HG03457 (cell line): ENCODE measurements around the gene UTP3.
"Not testable (repeated sequence)": the region's sequence is repeated elsewhere in the genome, so short reads cannot be mapped to it uniquely, and the experiment has no call there.

Source experiments
- ATAC-seq: cut with Tn5 transposase; IDR thresholded peaks from one replicate; pipeline ENCODE4 v1.9.1; 2021; ENCODE audit warnings: moderate number of reproducible peaks; ENCODE audit not compliant: unreplicated experiment

The UTP3 gene

DNA sequence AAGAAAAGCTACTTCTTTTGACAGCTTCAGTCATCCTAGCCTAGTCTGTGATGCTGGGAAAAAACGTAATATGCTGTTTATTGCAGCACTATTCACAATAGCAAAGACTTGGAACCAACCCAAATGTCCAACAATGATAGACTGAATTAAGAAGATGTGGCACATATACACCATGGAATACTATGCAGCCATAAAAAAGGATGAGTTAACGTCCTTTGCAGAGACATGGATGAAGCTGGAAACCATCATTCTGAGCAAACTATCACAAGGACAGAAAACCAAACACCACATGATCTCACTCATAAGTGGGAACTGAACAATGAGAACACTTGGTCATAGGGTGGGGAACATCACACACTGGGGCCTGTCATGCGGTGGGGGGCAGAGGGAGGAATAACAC lies 6.2 kb upstream of the UTP3 start:
- not testable (repeated sequence) for ATAC-seq

DNA sequence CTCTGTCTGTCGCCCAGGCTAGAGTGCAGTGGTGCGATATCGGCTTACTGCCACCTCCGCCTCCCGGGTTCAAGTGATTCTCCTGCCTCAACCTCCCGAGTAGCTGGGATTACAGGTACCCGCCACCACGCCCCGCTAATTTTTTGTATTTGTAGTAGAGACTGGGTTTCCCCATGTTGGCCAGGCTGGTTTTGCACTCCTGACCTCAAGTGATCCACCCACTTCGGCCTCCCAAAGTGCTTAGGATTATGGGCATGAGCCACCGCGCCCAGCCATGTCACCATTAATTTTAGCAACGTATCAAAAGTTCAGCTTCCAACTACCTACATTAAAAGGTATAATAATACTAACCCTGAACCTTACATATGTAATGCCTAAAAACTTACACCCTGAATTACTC lies 940 bp upstream of the UTP3 start:
- ATAC-seq, result peak; percentile 2

DNA sequence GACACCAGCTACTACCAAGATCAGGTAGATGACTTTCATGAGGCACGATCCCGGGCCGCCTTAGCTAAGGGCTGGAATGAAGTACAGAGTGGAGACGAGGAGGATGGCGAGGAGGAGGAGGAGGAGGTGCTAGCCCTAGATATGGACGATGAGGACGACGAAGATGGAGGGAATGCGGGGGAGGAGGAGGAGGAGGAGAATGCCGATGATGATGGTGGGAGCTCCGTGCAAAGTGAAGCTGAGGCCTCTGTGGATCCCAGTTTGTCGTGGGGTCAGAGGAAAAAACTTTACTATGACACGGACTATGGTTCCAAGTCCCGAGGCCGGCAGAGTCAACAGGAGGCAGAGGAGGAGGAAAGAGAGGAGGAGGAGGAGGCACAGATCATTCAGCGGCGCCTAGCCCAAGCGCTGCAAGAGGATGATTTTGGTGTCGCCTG lies 481 bp downstream of the UTP3 start:
- ATAC-seq, result no peak

DNA sequence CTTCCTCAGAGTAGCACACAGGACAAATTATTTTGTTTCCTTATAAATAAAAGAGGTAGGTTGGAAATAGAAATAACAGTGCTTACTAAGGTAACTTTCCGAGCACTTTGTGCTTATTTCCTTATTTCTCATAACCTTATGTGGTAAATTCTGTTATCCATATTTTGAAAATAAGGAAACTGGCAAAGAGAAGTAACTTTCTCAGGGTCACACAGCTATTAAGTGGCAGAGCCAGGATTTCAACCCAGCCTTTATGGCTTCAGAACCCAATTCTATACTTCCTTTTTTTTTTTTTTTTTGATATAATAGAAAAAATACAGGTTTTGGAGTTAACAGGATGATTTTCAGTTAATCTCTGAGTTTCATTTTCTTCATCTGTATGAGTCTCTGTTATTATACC lies 3.3 kb downstream of the UTP3 start:
- no peak for ATAC-seq

DNA sequence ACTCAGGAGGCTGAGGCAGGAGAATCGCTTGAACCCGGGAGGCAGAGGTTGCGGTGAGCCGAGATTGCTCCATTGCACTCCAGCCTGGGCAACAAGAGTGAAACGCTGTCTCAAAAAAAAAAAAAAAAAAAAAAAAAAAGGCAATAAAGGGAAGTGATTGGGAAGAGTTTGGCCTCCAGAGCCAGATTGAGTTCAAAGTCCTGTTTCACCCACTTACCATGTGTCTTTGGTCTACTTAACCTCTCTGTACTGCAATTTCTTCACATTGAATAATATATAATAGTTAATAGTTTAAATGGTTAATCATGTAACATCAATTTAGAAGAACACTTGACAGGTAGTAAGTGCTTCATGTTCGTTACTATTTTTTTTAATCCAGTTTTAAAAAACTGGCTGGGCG lies 6.3 kb downstream of the UTP3 start:
- not testable (repeated sequence) for ATAC-seq

DNA sequence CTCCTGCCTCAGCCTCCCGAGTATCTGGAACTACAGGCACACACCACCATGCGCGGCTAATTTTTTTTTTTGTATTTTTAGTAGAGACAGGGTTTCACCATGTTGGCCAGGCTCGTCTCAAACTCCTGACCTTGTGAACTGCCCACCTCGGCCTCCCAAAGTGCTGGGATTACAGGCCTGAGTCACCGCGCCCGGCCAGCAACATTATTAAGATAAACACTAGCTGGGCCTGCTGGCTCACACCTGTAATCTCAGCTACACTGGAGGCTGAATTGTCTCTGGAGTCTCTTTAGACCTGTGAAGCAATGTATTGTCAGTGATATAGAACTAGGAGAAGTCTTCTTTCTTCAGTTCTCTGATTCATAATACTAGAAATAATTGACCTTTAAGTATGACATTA lies 10.1 kb downstream of the UTP3 start:
- ATAC-seq, result not testable (repeated sequence)

DNA sequence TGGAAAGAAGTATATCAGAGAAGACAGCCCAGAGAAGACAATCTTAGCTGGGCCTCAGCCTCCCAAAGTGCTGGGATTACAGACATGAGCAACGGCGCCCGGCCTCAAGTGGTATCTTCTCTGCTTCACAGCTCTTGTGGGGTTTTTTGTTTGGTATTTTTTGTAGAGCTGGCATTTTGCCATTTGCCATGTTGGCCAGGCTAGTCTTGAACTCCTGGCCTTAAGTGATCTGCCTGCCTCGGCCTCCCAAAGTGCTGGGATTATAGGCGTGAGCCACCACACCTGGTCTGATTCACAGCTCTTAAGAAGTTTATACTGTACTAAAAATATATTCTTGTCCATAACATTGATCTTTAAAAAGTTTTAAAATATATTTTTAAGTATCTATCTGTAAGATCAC lies 12.4 kb downstream of the UTP3 start:
- no peak for ATAC-seq

DNA sequence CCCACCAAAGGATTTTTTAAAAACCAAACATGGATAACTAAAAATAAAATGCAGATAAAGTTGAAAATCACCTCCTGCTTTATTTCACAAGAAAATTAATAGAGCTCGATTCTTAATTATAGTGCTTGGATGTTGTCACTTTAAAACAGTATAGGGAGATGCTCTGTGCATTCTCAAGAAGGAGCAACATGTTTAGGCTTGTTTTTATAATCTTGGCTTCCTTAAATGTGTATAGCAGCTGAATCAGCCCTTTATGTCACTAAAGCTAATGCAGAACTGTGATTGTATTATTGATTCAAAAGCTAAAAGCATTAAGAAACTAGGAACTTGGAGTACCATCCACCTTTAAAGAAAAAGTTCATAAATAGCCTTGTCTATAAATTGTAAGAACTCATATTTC lies 12.9 kb downstream of the UTP3 start:
- ATAC-seq, result no peak

DNA sequence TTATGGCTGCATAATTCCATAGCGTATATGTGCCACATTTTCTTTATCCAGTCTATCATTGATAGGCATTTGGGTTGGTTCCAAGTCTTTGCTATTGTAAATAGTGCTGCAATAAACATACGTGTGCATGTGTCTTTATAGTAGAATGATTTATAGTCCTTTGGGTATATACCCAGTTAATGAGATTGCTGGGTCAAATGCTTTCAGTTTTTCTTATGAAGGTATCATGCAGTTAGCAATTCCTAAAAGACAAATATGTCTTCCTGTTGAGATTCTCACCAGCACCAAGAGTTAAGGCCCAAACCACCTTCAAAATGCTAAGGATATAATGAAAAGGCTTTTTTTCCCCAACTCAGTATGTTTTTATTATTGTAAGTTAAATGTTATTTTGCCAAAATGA lies 14.3 kb downstream of the UTP3 start:
- not testable (repeated sequence) for ATAC-seq

DNA sequence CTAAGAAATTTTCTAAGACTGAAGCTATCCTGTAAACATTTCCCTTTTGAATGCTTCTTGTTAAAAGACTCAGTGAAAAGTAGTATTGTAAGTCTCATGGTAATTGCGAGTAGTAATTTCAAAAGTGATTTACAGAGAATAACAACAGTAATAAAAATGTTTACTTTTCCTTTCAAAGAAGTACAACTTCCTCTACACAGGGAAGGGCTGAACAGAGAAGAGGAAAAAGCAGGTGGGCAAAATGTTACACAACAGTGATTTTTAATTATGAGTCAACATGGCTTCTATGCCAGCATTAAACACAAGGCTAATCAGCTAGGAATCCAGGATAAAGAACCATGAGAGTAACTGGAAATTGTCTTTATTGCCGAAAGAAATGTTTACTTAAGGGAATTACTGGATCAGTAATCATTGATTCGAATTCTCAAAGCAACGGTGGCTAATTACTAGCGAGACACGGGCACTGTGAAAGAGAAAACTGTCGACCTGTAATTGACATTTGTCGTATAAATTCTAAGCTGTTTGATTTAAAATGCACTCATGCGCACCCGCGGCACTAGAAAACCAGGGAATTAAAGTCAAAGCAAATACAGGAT lies 15.4 kb downstream of the UTP3 start:
- no peak for ATAC-seq

DNA sequence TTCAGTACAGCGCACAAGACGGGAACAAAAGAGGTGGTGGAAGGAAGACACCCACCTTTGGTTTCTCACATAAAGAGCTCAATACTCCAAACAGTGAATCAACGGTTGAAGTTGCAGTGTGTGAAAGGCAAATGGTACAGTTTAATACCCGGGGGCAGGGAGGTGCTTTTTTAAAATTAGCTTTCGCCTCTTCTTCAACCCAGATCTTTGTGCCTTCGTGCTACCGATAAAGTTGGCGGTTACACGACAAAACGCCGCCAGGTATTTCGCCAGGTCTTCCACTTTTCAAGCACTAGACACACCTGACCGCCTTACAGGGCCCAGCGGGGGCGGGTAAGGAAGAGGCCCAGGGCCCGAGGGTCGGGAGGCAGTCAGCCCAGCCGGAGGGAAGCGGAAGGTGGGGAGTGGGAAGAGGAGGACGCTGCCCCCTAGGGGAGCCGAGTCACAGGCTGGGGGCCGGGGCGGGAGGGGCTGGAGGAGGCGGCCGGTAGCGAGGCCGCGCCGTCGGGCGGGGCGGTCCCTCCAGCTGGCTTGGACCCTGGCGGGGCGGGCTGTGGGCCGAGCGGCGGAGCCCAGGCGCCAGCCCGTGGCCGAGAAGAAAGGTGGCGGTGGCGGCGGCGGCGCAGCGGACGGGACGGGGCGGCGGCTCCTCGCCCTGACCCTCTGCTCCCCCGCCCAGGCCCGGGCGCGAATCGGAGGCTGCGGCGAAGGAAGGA lies 16.0 kb downstream of the UTP3 start:
- peak; percentile 55 for ATAC-seq

DNA sequence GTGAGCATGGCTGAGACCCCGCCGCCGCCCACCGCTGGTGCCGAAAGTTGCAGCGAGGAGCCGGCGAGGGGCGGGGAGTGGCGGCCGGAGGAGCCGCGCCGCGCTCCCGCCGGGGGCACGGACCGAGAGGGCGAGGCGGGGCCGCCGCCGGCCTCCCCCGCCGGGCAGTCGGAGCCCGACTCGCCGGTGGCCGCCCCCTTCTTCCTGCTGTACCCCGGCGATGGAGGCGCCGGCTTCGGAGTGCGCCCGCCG lies 16.5 kb downstream of the UTP3 start:
- peak; percentile 30 for ATAC-seq

DNA sequence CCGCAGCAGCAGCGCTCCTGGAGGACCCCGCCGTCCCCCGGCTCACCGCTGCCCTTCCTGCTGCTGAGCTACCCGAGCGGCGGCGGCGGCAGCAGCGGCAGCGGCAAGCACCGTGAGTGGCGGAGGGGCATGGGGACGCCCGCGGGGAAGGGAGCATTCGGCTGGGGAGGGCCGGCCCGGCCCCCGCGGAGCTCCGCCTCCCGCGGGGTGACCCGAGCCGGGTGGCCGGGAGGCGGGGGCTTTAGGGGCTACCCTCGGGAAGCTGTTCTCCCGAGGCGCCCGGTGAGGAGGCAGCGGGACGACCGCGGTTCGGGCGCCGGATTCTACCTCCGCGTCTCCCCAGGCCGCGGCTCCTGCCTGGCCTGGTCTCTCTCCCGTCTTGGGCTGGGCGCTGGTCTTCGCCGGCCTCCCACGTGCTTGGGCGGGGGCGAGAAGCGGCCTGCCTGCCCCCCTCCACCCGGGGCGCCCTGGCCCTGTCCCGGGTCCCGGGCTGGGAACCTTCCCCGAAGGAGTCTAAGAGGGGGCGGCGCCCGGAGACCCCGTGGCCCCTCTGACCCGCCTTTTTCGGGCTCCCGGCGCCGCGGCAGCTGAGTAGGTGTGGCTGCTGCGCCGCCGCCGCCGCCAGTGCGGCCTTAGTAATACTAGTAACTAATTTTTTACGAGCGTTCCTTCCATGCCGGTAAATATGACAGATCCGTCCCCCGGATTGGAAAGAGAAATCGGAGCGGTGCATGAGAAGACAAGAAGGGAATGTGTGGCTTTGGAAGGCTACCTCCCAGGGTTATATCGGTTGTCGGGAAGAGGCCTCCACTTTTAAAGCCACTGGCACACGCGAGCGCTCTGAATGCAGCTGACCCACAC lies 17.1 kb downstream of the UTP3 start:
- ATAC-seq, result peak; percentile 46

DNA sequence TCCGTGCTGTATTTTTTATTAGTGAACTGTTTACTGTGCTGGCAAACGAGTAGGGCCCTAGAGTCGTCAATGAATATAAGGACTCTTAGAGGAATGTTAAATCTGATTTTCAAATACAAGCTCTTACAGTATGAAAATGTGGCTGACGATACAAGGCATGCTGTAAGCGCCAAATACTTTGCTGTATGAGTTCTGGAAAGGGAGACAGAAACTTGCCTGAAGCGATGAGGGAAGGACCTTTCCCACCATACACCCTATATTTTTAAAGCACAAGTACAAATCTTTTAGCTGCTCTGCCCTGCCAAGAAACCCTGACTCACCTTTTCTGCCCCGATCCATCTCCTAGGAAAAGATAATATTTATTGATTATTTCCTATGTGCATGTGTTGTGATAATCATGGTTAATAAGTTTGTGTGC lies 17.7 kb downstream of the UTP3 start:
- ATAC-seq, result no peak

DNA sequence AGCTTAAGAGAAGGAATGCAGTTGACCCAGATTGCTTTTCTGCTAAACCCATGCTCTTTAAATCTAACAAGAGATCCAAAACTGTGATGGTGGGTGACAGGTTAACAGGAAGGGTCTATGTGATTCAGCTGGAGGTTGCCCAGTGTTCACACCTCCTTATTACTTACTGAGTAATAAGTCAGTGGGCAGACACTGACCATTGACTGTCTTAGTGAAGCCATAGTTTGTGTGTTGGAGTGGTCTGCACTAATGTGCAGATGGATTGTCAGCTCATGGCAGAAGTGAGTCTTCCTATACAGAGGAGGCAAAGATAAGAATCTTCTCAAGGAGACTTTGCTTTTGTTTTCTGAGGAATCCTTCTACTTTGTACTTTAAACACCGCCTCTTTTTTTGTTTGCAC lies 18.2 kb downstream of the UTP3 start:
- ATAC-seq, result no peak

DNA sequence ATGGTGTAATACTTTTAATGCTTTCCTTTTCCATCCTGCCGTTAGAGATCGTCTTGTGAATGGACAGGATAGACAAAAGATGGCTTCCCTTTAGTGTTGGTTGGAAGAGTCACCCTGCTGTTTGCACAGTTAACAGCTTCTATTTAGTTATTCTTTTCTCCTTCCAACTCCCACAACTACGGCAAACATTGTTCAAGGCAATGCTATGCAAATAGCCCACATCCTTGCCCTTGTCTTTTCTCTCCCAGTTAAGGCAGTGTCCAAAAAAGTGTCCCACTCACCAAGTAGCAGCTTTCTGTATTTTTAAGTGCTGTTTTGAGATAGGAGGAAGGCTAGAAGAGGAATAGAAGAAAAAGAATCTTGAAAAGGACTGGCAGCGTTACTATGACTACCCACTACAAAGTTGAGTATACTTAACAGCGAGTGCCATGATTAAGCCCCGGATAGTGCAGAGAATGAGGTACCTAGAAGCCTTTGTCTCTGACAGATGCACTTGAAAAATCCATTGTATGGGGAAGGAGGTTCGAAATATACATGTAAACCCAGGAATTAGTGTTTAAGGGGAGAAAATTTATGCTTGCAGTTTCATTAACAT lies 21.4 kb downstream of the UTP3 start:
- no peak for ATAC-seq

DNA sequence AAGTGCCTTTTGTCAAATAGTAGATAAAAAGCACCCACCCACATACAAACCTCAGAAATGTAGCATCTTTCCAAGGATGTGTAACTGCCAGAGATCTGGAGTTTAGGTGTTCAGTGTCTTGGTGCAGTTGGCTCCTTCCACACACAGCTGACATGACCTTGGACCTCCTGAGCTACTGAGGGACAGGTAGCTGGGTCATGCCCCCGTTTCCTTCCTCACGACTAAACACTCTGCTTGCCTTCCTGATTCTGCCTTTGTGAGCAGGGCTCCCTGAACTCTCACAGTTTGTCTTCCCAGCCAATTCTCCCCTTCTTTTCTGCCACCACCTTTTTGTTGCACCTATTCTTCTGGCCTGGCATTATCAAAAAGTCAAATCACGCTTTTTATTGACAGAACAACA lies 23.3 kb downstream of the UTP3 start:
- ATAC-seq, result no peak

DNA sequence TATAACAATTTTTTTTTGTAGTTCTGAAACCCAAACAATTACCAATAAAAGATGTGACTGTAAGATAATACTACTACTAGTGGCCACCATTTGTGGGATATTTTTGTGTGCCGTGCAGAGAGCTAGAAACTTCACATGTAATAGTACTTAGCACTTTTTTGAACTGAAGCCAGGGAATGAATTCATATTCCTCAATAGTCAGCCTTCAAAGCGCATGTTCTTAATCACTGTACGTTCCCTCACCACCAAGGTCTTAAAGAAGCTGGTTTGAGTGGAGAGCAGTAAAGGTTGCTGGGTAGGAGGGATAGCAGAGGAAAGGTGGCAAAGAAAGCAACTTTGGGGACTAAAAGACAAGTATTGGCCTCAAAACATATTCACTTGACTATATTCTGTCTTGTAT lies 23.8 kb downstream of the UTP3 start:
- ATAC-seq, result no peak

DNA sequence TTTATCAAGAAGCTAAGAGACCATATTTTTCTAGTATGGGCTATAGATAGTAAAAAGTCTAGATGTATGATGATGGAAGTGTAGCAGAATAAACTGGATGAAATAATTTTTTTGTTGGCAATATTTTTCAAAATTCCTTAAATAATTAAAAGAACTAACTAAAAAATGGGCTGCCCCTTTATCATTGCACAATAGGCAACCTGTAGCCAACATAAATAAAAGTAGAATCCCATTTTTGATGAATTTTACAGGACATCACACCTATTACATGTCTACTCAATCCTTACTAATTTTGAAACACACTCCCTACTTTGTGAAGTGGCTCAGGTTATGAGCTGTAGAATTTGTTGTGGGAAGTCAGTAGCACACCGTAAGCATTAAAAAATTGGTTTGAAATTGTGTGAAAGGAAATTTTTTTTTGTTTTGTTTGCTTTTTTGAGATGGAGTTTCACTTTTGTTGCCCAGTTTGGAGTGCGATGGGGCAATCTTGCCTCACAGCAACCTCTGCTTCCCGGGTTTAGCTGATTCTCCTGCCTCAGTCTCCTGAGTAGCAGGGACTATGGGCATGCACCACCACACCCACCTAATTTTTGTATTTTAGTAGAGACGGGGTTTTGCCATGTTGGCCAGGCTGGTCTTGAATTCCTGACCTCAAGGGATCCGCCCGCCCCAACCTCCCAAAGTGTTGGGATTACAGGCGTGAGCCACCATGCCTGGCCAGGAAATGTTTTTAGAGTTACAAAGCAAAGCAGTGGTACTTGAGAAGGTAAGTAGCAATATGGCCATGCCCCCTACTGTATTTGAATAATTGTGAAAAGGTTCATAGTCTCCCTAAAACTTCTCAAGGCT lies 24.5 kb downstream of the UTP3 start:
- ATAC-seq, result no peak

DNA sequence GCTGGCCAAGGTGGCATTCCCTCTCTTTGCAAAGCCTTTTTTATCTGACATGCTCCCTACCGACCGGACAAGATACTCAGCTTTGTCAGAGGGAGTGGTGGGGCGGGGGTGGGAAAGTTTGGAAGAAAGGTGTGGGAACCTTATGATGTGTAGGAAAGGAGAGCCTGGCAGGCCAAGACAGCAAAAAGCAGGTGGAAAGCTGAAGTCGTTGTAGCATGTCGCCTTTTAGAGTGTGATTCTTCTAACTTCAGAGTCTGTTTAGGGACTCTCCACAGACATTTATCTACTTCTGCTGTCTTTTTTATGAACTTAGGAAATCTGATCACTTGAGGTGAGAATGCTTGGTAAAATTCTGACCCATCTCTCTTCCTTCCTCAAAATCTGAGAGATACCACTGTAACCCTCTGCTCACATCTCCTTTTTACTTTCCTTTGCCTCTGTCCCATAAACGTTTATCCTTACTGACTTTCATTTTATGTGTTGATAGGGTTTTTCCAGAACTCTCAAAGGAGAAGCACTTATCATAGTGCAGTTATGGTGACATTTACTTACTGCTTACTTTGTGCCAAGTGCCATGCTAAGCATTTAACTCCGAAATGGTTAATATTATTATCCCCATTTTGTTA lies 25.2 kb downstream of the UTP3 start:
- ATAC-seq, result peak; percentile 37
